Duodenal mucosa (tissue), 2 donors: ENCODE data around the gene UBE2E2.

Experiments used
- H3K27ac ChIP-seq: one replicate; pipeline ENCODE4 v1.7.0; 2013; ENCODE audit warnings: low read depth, low read length
- H3K27me3 ChIP-seq, 2 donors: one replicate each; pipeline ENCODE4 v1.7.0; 2013; ENCODE audit warnings: low read length in 2 of 2, control low read depth in 1 of 2; ENCODE audit not compliant: insufficient read depth in 2 of 2, control insufficient read depth in 1 of 2
- H3K36me3 ChIP-seq, 2 donors: one replicate each; pipeline ENCODE4 v1.7.0; 2013; ENCODE audit warnings: low read length in 2 of 2, control low read depth in 1 of 2; ENCODE audit not compliant: insufficient read depth in 2 of 2, control insufficient read depth in 1 of 2
- H3K4me1 ChIP-seq, 2 donors: one replicate each; pipeline ENCODE4 v1.7.0; 2013; ENCODE audit warnings: low read length in 2 of 2, control low read depth in 1 of 2; ENCODE audit not compliant: insufficient read depth in 2 of 2, control insufficient read depth in 1 of 2
- H3K4me3 ChIP-seq, 2 donors: one replicate each; pipeline ENCODE4 v1.7.0; 2013; ENCODE audit warnings: low read length in 2 of 2, low read depth in 1 of 2
- H3K9ac ChIP-seq, 2 donors: one replicate each; pipeline ENCODE4 v1.7.0; 2013; ENCODE audit warnings: low read length in 2 of 2, low read depth in 1 of 2
- H3K9me3 ChIP-seq, 2 donors: one replicate each; pipeline ENCODE4 v1.7.0; 2013; ENCODE audit warnings: low read length in 2 of 2, control low read depth in 1 of 2; ENCODE audit not compliant: control insufficient read depth in 1 of 2

The UBE2E2 gene

GRCh38 chr3:23294770-23295387, 91.8 kb downstream of the UBE2E2 start:
- H3K27me3 ChIP-seq, result no peaks in the 10 kb centered on the region
- no peaks in the 10 kb centered on the region for H3K36me3 ChIP-seq
- H3K4me1 ChIP-seq, result no peaks in the 10 kb centered on the region
- H3K27ac ChIP-seq, result no peak overlapping the region
- H3K9ac ChIP-seq, result no peak overlapping the region
- H3K9me3 ChIP-seq, result no peaks in the 10 kb centered on the region
- H3K4me3 ChIP-seq, result no peak overlapping the region

GRCh38 chr3:23301819-23302218, 98.7 kb downstream of the UBE2E2 start:
- Histone ChIP-seq H3K36me3 (no peaks in the 10 kb centered on the region), H3K27ac (no peak overlapping the region), H3K4me3 (no peak overlapping the region), H3K9ac (no peak overlapping the region), H3K9me3 (no peaks in the 10 kb centered on the region), H3K4me1 (no peaks in the 10 kb centered on the region), H3K27me3 (no peaks in the 10 kb centered on the region)

- no peak overlapping the region for H3K9ac ChIP-seq
- H3K36me3 ChIP-seq, result no peaks in the 10 kb centered on the region
- no peak overlapping the region for H3K27ac ChIP-seq
- H3K9me3 ChIP-seq, result no peaks in the 10 kb centered on the region
- no peaks in the 10 kb centered on the region for H3K27me3 ChIP-seq
- H3K4me3 ChIP-seq, result no peak overlapping the region
- no peaks in the 10 kb centered on the region for H3K4me1 ChIP-seq
Observed at GRCh38 chr3:23302271-23302670, 99.1 kb downstream of the UBE2E2 start.

- no peaks in the 10 kb centered on the region for H3K4me1 ChIP-seq
- H3K4me3 ChIP-seq, result no peak overlapping the region
- H3K27ac ChIP-seq, result no peak overlapping the region
- no peaks in the 10 kb centered on the region for H3K27me3 ChIP-seq
- H3K36me3 ChIP-seq, result no peaks in the 10 kb centered on the region
- H3K9me3 ChIP-seq, result no peaks in the 10 kb centered on the region
- no peak overlapping the region for H3K9ac ChIP-seq
Observed at GRCh38 chr3:23303601-23304217, 100.6 kb downstream of the UBE2E2 start.

- H3K9me3 ChIP-seq, result no peaks in the 10 kb centered on the region
- H3K9ac ChIP-seq, result no peak overlapping the region
- H3K4me1 ChIP-seq, result no peaks in the 10 kb centered on the region
- H3K27me3 ChIP-seq, result no peaks in the 10 kb centered on the region
- no peak overlapping the region for H3K27ac ChIP-seq
- H3K4me3 ChIP-seq, result no peak overlapping the region
- H3K36me3 ChIP-seq, result no peaks in the 10 kb centered on the region
Observed at GRCh38 chr3:23304424-23304823, 101.3 kb downstream of the UBE2E2 start.

- Histone ChIP-seq H3K27ac (no peak overlapping the region), H3K36me3 (no peaks in the 10 kb centered on the region), H3K4me3 (no peak overlapping the region), H3K27me3 (no peaks in the 10 kb centered on the region), H3K4me1 (no peaks in the 10 kb centered on the region), H3K9ac (no peak overlapping the region), H3K9me3 (no peaks in the 10 kb centered on the region)
Observed at GRCh38 chr3:23308986-23309625, 106.0 kb downstream of the UBE2E2 start.

- no peak overlapping the region for H3K4me3 ChIP-seq
- no peaks in the 10 kb centered on the region for H3K9me3 ChIP-seq
- no peak overlapping the region for H3K27ac ChIP-seq
- H3K4me1 ChIP-seq, result no peaks in the 10 kb centered on the region
- no peaks in the 10 kb centered on the region for H3K27me3 ChIP-seq
- no peaks in the 10 kb centered on the region for H3K36me3 ChIP-seq
- H3K9ac ChIP-seq, result no peak overlapping the region
Observed at GRCh38 chr3:23312866-23313265, 109.7 kb downstream of the UBE2E2 start.

GRCh38 chr3:23314981-23315762, 112.0 kb downstream of the UBE2E2 start:
- H3K36me3 ChIP-seq, result no peaks in the 10 kb centered on the region
- H3K27ac ChIP-seq, result no peak overlapping the region
- H3K4me1 ChIP-seq, result no peaks in the 10 kb centered on the region
- no peak overlapping the region for H3K9ac ChIP-seq
- no peaks in the 10 kb centered on the region for H3K27me3 ChIP-seq
- no peak overlapping the region for H3K4me3 ChIP-seq
- no peaks in the 10 kb centered on the region for H3K9me3 ChIP-seq

- no peak overlapping the region for H3K4me3 ChIP-seq
- H3K27me3 ChIP-seq, result no peaks in the 10 kb centered on the region
- no peaks in the 10 kb centered on the region for H3K9me3 ChIP-seq
- H3K27ac ChIP-seq, result no peak overlapping the region
- H3K4me1 ChIP-seq, result no peaks in the 10 kb centered on the region
- H3K9ac ChIP-seq, result no peak overlapping the region
- H3K36me3 ChIP-seq, result no peaks in the 10 kb centered on the region
Observed at GRCh38 chr3:23316924-23317323, 113.8 kb downstream of the UBE2E2 start.
